Activated T-cell treated with anti-CD3 and anti-CD28 coated beads for 24 hours (primary cell): ENCODE results near the gene HOXC5.

Source experiments
- DNase-seq: peaks from one replicate; pipeline ENCODE4 v3.0.0-alpha.2; 2020; ENCODE audit warnings: low read depth

Gene HOXC5

GRCh38 chr12:54019924-54020590 is 12.8 kb upstream of the HOXC5 start:
- DNase-seq, result no peak

DNA sequence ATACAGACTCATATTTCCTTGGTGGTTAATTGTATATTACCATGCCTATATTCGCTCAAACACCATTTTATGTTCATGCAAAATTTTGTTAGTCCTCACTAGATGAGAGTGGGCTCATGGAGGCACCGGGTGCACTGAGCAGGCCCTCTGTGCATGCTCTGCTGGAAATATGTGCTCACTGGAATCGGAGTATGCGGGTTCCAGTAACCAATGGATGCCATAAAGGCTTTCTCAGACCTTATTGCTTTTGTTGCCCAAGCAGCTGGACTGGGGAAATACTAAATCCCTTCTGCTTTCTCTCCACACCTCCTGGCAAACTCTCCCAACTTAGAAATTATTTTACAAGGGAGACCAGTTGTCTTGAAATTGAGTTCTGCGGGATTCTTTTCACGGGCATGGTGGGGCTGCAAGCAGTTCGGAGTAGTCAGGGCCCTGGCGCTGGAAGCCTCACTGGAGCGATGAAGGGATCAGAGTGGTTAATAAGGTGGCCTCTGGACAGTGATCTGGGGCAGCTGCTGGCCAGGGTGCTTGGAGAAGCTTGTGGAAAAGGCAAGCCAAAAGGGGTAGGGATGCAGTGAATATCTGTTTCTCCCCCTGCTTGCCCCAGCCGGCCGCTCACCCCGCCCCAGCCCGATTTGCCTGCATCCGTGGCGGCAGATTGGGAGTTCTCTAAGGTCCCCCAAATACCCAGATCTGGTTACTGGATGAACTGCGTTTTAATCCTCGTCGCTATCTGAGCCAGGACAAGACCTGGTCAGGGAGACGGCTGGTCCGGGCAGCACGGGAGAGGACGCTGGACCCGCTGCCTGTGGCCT is 12.1 kb upstream of the HOXC5 start:
- no peak for DNase-seq

DNA sequence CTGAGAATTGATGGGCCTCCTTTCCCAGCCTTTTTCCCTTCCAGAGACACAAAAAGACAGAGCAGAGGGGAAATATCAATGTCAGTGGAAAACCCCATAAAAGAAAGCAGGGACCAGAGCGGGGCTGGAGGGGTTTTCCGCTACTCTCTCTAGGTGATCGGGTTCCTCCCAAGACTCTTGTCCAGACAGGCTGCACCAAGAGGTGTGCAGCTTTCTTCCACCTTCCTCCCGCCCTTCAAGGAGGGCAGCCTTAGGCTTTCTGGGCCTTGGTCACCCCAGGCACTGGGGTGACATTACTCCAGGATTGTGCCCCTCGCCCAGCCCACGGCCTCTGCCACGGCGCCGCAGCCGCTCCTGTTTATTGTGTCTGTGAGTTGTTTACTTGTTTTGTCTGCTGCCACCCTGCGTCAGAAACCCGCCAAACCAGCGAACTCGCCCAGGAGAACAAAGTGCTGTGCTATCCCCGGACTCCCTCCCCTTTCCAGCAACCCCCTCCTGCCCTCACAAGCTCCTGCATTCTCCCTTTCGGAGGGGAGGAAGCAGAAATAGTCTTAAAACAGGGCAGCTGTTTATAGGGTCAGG is 11.3 kb upstream of the HOXC5 start:
- no peak for DNase-seq

- DNase-seq, result no peak
Observed at GRCh38 chr12:54022960-54023884, 9.6 kb upstream of the HOXC5 start.

DNA sequence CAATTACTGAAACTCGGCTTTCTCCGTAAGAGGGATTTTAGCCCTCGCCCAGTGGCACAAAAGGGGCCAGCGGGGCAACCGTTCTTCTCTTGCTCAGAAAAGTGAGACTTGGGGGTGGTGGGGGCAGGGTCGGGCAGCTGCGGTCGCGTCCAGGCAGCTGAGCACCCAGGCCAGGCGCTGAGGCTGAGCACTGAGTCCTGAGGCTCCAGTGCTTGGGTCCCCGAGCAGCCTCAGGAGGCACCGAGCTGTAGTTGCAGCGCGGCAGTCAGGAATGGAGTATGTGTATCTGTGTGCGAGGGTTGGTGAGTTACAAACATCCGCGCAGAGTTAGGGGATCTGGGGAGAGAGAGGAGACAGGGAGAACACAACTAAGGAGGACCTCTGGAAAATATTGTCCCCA is 8.7 kb upstream of the HOXC5 start:
- DNase-seq, result no peak

DNA sequence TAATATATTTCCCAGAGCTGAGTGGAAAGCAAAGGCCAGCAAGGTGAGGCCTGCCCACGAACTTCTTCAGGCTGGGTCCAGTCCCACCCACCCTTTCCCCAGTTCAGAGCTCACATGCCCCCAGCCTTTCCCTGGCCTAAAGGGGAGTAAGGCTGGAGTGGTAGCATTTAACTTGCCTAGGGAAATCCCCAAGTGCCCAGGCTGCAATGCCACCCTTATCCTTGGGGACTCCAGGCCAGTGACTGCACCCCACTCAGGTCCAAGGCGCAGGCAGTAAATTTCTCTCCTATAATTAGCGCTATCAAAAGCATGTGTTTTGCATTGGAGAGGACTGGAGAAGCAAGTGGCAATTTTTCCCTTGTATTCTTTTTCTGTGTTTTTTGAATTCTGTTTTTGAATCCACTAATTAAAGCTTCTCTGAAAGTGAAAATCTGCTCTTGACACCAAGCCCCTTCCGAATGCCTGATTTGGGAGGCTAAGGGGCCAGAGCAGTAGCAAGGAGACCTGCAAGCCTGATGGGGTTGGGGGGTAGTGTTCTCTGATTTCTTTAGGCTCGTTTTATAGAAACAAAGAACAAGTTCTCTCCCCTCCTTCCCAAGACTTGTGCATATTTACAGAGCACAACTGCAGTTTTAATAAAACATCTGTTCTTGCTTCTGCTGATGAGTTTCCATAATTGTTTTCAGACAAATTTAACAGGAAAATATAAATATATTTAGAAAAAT is 8.1 kb upstream of the HOXC5 start:
- DNase-seq, result no peak

GRCh38 chr12:54025499-54026405 is 7.1 kb upstream of the HOXC5 start:
- DNase-seq, result no peak

GRCh38 chr12:54026640-54027441 is 6.0 kb upstream of the HOXC5 start:
- no peak for DNase-seq

DNA sequence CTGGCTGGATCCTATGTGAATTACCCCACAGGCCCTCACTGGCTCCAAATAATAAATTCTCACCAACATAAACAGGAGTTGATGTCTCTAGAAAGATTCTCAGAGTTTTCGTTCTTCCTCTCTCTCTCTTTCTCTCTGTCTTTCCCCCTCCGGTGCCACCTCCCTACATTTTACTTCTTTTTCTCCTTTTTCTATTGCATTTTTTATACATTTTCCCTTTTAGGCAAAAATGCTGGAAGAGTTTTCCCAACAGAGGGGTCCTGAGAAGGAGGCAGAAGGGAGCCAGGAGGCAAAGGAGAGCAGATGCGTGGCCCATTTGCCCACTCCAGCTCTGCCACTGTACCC is 5.4 kb upstream of the HOXC5 start:
- no peak for DNase-seq

DNA sequence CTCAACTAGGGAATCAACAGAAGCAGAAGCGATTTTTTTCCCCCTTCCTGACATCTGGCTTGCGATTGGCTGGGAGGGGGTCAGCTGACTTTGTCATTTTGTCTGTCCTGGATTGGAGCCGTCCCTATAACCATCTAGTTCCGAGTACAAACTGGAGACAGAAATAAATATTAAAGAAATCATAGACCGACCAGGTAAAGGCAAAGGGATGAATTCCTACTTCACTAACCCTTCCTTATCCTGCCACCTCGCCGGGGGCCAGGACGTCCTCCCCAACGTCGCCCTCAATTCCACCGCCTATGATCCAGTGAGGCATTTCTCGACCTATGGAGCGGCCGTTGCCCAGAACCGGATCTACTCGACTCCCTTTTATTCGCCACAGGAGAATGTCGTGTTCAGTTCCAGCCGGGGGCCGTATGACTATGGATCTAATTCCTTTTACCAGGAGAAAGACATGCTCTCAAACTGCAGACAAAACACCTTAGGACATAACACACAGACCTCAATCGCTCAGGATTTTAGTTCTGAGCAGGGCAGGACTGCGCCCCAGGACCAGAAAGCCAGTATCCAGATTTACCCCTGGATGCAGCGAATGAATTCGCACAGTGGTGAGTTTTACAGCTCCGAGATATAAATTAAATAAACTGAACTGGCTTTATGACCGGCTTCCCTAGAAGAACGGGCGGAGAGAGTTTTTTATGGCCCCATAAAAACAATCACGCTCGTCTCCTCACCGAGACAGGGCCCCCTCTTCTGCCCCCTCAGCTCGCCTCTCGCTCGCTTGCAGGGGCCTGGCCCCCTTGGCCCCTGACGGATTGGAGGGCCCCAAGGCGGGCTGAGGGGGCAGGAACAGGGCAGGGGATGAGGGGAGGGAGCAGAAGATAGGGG is 4.3 kb upstream of the HOXC5 start, which contains the start of gene HOXC6:
HOXC6 (plus strand) TSS at position 127 of the 888 bp plus-strand sequence; CDS start at position 209, 82 bp downstream.
- no peak for DNase-seq

DNA sequence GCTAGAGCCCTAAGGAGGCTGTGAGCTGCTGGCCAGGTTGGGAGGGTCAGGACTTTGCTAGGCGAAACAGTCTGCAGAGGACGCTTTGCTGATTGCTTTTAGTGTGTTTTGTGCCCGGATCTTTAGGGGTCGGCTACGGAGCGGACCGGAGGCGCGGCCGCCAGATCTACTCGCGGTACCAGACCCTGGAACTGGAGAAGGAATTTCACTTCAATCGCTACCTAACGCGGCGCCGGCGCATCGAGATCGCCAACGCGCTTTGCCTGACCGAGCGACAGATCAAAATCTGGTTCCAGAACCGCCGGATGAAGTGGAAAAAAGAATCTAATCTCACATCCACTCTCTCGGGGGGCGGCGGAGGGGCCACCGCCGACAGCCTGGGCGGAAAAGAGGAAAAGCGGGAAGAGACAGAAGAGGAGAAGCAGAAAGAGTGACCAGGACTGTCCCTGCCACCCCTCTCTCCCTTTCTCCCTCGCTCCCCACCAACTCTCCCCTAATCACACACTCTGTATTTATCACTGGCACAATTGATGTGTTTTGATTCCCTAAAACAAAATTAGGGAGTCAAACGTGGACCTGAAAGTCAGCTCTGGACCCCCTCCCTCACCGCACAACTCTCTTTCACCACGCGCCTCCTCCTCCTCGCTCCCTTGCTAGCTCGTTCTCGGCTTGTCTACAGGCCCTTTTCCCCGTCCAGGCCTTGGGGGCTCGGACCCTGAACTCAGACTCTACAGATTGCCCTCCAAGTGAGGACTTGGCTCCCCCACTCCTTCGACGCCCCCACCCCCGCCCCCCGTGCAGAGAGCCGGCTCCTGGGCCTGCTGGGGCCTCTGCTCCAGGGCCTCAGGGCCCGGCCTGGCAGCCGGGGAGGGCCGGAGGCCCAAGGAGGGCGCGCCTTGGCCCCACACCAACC is 3.1 kb upstream of the HOXC5 start:
- DNase-seq, result no peak

- DNase-seq, result no peak
Observed at GRCh38 chr12:54030442-54030801, 2.4 kb upstream of the HOXC5 start.

GRCh38 chr12:54030889-54031471 is 1.9 kb upstream of the HOXC5 start:
- DNase-seq, result no peak

DNA sequence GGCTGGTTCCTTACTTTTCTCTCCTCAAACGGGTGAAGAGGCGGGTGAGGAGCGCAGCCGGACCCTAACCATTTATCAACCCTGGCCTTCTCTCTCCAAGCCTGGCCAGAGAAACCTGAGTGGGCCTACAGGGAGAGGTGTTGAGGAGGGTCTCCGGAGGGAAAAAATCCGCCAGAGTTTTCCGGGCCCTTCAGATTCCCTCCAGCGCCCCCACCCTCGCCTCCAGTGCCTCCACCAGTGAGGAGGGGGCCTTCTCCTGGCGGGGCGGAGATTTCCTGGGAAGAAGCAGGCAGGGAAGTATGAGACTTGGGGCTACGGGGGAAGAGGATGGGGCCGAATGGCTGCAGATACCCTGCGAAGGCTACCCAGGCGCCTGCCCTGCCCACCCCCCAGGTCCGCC is 1.4 kb upstream of the HOXC5 start:
- no peak for DNase-seq

GRCh38 chr12:54032086-54032619 is 697 bp upstream of the HOXC5 start:
- DNase-seq, result no peak

DNA sequence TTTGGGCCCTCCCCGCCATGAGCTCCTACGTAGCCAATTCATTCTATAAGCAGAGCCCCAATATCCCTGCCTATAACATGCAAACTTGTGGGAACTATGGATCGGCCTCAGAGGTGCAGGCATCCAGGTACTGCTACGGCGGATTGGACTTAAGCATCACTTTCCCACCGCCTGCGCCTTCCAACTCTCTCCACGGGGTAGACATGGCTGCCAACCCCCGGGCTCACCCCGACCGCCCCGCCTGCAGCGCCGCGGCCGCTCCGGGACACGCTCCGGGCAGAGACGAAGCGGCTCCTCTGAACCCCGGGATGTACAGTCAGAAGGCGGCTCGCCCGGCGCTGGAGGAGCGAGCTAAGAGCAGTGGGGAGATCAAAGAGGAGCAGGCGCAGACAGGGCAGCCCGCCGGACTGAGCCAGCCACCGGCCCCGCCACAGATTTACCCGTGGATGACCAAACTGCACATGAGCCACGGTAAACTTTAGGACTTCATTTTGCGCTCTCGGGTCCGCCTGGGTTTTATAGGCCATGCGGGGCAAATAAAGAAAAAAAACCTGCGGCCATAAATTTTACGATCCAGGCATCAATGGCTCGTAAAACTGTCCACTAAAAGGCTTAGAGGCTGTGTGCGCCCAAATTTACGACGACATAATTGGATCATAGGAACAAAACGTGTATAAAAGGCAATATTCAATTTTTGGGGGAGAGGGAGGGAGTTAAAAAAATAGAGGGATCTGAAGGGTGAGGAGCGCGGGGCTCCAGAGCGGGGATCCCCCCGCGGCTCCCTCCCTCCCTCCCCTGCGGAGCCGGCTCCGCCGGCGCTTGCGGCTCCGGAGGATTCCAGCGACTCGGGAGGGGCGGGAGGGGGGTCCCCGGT is 493 bp downstream of the HOXC5 start:
- DNase-seq, result no peak
